ENCODE measurements around the gene FGF22. TPM values are rescaled to one million over a fixed set of nuclear protein-coding genes. Genes with fewer than 3 reads are reported as not detected.
A peak's percentile ranks its signal among the peaks of the same experiment; 100 is the strongest.

FGF22 gene
- total and polyA plus RNA-seq, 2 of the 8 experiments (the other 6 are each of a cell fraction or from before 2014, with no cell fraction given), result 0.44 to 1.7 TPM

DNA sequence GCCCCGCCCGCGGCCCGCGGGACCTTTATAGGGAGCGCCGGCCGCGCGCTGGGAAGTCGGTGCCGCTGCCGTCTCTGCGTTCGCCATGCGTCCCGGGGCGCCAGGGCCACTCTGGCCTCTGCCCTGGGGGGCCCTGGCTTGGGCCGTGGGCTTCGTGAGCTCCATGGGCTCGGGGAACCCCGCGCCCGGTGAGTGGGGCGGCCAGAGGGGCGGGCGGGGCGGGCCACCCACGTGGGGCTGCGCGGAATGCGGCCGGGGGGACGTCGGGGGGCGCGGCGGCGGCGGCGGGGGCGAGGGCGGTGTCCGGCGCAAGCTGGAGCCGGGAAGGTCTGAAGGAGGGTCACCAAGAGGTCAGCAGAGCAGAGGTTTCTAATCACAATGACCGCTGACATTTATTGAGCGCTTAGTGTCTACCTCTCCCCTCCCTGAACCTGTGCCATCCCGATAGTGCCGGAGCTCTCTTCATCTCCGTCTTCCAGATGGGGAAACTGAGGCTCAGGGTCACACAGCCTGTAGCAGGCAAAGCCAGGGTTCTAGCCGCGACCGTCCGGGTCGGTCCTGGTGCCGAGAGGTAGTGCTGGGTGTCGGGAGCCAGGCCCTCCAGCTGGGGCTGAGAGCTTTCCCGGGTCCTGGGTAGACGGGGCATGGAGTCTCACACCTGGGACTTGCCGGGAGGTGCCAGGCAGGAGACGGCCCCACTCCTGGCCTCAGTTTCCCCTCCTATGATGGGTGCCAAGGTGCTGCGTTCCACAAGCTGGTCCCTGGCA is 36.8 kb downstream of the FGF22 start, which contains the start of gene FSTL3:
TSS of gene FSTL3 (plus strand) at position 54 of the 767 bp plus-strand sequence. CDS start at position 86, 32 bp downstream.
- Histone ChIP-seq H3K18ac (ENCODE audit: extremely low read depth, low read length) (no peak within 1 kb of the TSS), H2BK12ac (ENCODE audit: low read depth, low read length) (no peak within 1 kb of the TSS), H2BK120ac (replicated peaks; ENCODE audit: low read depth, low read length) (no peak within 1 kb of the TSS), H2BK15ac (ENCODE audit: low read length) (no peak within 1 kb of the TSS), H2BK20ac (ENCODE audit: low read length) (no peak within 1 kb of the TSS), H3K4me3 (ENCODE audit: extremely low read depth in 1 of 4, insufficient read depth in 2 of 4, low read depth in 3 of 4, low read length in 4 of 4) (peak within 1 kb of the TSS in 2 of 4 experiments; percentile 15 to 43; a peak in 2 of 8 replicates), H3K36me3 (ENCODE audit: control insufficient read depth in 2 of 4, insufficient read depth in 4 of 4, low read length in 3 of 4) (no peaks in the 10 kb centered on the region), H3K23me2 (ENCODE audit: low read depth, low read length) (peaks cover 6% of the 10 kb centered on the region; the same call in 1 of the 2 replicates), H3K9me3 (ENCODE audit: insufficient read depth in 2 of 2, low read depth in 1 of 2, low read length in 1 of 2) (no peaks in the 10 kb centered on the region), H3K23ac (ENCODE audit: insufficient read length) (no peak within 1 kb of the TSS), H3K4me2 (ENCODE audit: insufficient read depth in 1 of 2, low read depth in 2 of 2, low read length in 2 of 2) (peak within 1 kb of the TSS; percentile 24 to 57; a peak in 3 of 4 replicates), H3K9ac (replicated peaks in 1 of 4; ENCODE audit: extremely low read depth in 1 of 4, low read depth in 3 of 4, low read length in 3 of 4) (no peak within 1 kb of the TSS), H4K8ac (ENCODE audit: extremely low read depth, insufficient read depth, low read length) (no peak within 1 kb of the TSS; the same call in none of the 2 replicates), H4K5ac (ENCODE audit: insufficient read length, low read depth, low read length) (no peak within 1 kb of the TSS), H3K4me1 (replicated peaks in 1 of 4; ENCODE audit: control insufficient read depth in 3 of 4, insufficient read depth in 4 of 4, low read length in 3 of 4) (peaks cover 0 to 10% (median 1%) of the 10 kb centered on the region in 4 experiments; a peak in 4 of 7 replicates), H3K79me2 (ENCODE audit: control insufficient read depth in 1 of 2, insufficient read depth in 2 of 2, low read length in 2 of 2) (no peaks in the 10 kb centered on the region), H3K4ac (replicated peaks; ENCODE audit: insufficient read length, low read depth, low read length) (no peak within 1 kb of the TSS), H2AFZ (ENCODE audit: low read length) (no peak within 1 kb of the TSS), H3K56ac (replicated peaks; ENCODE audit: insufficient read length, low read depth, low read length) (no peak within 1 kb of the TSS), H3K27ac (ENCODE audit: low read depth, low read length) (no peak within 1 kb of the TSS), H2BK5ac (ENCODE audit: low read depth, low read length) (no peak within 1 kb of the TSS), H3K14ac (ENCODE audit: insufficient read length) (no peak within 1 kb of the TSS), H2AK5ac (ENCODE audit: low read depth, low read length) (no peak within 1 kb of the TSS), H3K27me3 (replicated peaks in 1 of 4; ENCODE audit: control insufficient read depth in 3 of 4, extremely low read depth in 1 of 4, insufficient read depth in 3 of 4, low read length in 3 of 4) (peaks cover 0 to 22% (median 10%) of the 10 kb centered on the region in 4 experiments; a peak in 5 of 7 replicates), H4K20me1 (replicated peaks in 1 of 2; ENCODE audit: control insufficient read depth in 1 of 2, insufficient read depth in 2 of 2, low read length in 2 of 2) (peaks cover 0 to 7% of the 10 kb centered on the region in 2 experiments), H3K79me1 (ENCODE audit: low read depth, low read length) (0 out of 2 replicates have a peak, but pooled peaks cover 3% of the 10 kb centered on the region), H4K91ac (replicated peaks; ENCODE audit: insufficient read length, low read length) (no peak within 1 kb of the TSS)
- CTCF ChIA-PET (ENCODE audit: partially characterized antibody), result interaction anchor here (0.6 to 1.3 kb wide), 5 partner anchors 8 to 91 kb away, joined by 3 to 5 read pairs (median 3); no protein-coding TSS in a partner anchor
- FAIRE-seq (no peak), DNase-seq (ENCODE audit: low read depth in 1 of 2, low spot score in 2 of 2) (no peak)
- WGBS, 2 experiments (ENCODE audit: extremely low coverage in 1 of 2, insufficient coverage in 1 of 2, insufficient read length in 1 of 2, insufficient replicate concordance in 2 of 2, low coverage in 1 of 2, low lambda C conversion rate in 2 of 2, missing lambda C conversion rate in 1 of 2), result 72% methylated on average over 16 of the region's 63 CpGs; no CpG with 5 or more reads in 1 of the 2 experiments
- POLR2A ChIA-PET (ENCODE audit: partially characterized antibody), result interaction anchor here (1.1 to 1.4 kb wide), 2 partner anchors 14 to 32 kb away, joined by 3 to 5 read pairs; partner anchors contain the start of gene PALM
- TF ChIP-seq BCL11A (IDR thresholded peaks at IDR 0.05; ENCODE audit: low read depth in 2 of 2, low read length in 2 of 2) (no peak), CBX5 (IDR thresholded peaks at IDR 0.05; ENCODE audit: low read depth, low read length) (no peak), CHD1 (IDR thresholded peaks at IDR 0.05; ENCODE audit: low read depth, low read length) (no peak), EP300 (IDR thresholded peaks at IDR 0.05; ENCODE audit: borderline replicate concordance in 1 of 2, low read depth in 2 of 2, low read length in 2 of 2) (no peak), EZH2 (IDR thresholded peaks at IDR 0.05; ENCODE audit: low read depth, low read length, severe bottlenecking) (no peak)
- TF ChIP-seq, protein P1, sequence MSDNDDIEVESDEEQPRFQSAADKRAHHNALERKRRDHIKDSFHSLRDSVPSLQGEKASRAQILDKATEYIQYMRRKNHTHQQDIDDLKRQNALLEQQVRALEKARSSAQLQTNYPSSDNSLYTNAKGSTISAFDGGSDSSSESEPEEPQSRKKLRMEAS (IDR thresholded peaks at IDR 0.05), result no peak
